Stimulated activated CD4-positive, alpha-beta T cell treated with anti-CD3 and anti-CD28 coated beads, TNF-alpha, amount 100 ng/mL, for 48 hours (primary cell): Measurements from ENCODE around the gene UBR2.
"Not testable (repeated sequence)": the region's sequence is repeated elsewhere in the genome, so short reads cannot be mapped to it uniquely, and the experiment has no call there.

Experiments
- DNase-seq, 3 donors: peaks; one replicate each; pipeline ENCODE4 v3.0.0-alpha.2; 2020; ENCODE audit warnings: low read depth in 3 of 3

The UBR2 gene

DNA sequence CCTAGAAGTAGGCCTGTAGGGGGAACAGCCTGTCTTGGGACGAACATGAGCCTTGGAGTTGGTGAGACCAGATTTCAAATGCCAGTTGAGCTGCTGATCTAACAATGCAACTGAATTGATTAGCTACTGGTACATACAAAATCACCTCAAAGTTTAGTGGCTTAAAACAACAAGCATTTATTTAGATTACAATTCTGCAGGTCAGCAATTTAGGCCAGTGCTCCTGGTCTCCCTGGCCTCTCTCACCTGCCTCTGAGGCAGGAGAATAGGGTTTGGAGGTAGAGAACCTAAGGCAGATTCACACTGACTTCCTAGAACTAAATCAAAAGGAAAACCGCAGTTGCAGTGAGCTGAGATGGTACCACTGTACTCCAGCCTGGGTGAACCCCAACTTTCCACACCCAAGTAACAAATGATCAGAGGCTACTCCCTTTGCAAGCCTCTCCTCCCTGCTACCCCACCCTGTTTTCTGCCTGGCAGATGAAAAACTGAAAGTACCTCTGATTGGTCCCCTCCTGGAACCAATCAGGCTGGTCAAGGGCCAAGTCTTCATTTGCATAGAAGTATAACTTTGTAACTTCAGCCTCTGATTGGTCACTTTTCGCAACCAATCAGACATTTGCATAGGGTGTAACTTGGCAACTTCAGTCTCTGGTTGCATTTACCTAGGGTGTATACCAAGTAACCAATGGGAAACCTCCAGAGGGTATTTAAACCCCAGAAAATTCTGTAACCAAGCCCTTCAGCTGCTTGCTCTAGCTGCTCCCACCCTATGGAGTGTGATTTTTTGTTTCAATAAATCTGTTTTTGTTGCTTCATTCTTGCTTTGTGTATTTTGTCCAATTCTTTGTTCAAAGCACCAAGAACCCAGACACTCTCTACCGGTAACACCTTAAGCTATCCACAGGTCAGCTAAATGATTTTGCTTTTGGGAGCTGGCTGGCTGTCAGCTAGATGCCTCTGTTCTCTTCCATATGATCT is 8.1 kb upstream of the UBR2 start:
- DNase-seq: no peak

DNA sequence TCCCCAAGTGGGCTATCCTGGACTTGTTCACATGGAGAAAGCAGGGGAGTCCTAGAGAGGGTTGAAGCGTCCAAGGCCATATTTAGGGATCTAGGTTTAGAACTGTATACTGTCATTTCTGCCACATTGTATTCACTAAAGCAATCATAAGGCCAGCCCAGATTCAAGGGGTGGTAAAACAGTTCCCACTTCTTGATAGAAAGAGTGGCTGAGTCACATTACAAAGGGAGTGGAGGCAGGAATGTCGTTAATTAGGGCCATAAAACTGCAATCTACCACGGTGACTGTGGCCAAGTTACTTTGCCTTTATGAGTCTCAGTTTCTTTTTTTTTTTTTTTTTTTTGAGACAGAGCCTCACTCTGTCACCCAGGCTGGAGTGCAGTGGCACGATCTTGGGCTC is 7.4 kb upstream of the UBR2 start:
- no peak for DNase-seq

DNA sequence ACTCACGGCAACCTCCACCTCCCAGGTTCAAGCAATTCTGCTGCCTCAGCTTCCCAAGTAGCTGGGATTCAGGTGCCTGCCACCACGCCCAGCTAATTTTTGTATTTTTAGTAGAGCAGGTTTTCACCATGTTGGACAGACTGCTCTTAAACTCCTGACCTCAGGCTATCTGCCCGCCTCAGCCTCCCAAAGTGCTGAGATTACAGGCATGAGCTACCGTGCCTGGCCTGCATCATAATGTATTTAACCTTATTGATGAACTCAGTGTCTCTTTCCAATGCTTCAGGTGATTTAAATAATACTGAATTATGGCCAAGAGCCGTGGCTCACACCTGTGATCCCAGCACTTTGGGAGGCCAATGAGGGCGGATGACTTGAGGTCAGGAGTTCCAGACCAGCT is 4.6 kb upstream of the UBR2 start:
- not testable (repeated sequence) for DNase-seq

GRCh38 chr6:42561986-42562385 is 1.8 kb upstream of the UBR2 start:
- DNase-seq: no peak

GRCh38 chr6:42562788-42563405 is 932 bp upstream of the UBR2 start:
- DNase-seq: no peak

- no peak for DNase-seq
Observed at GRCh38 chr6:42564506-42564825, 637 bp downstream of the UBR2 start.

DNA sequence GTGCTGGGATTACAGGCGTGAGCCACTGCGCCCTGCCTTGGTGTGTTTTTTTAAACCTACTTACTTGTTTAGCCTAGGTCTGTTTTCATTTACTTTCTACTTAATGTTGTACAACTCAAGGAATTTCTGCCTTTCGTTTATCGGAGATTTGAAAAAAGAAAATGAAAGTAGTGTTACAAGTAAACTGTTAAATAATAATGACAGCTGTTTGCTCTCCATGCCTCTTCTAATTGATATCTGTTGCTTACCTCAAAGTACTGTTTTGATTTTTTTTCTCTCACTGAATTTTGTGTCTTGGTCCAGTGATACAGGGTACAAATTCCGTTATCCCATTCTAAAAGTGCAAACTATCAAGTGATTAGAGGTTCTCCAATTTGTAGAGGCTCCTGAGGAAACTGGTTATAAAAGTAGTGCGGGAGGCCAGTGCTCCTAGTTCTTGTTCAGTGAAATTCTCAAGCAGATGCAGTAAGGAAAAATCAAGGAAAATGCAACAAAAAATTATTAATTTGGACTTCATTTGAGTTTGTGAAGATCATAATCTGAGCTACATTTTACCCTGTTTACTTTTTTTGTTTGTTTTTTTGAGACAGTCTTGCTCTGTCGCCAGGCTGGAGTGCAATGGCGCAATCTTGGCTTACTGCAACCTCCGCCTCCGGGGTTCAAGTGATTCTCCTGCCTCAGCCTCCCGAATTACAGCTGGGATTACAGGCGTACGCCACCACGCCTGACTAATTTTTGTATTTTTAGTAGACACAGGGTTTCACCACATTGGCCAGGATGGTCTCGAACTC is 2.2 kb downstream of the UBR2 start:
- DNase-seq: no peak

DNA sequence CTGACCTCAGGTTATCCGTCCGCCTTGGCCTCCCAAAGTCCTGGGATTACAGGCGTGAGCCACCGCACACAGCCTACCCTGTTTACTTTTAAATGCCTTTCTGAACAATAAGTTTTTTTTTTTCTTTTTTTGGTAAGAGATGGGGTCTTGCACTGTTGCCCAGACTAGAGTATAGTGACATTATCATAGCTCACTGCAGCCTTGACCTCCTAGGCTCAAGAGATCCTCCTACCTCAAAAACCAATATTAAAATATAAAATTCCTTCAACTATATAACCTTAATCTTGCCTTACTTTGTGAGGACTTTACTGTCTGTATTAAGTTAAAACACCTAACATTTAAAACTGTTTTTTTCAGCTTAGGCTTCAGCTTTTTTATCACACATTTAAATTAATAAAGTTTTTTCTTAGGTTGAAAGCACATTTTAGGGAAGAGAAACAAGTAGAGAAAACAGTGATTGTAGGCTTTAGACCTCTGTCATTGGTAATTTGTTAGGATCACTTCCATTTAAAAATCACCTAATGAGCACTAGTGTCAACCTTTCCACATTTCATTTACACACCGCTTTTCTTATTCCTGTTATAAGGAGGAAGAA is 2.9 kb downstream of the UBR2 start:
- DNase-seq: no peak

- not testable (repeated sequence) for DNase-seq
Observed at GRCh38 chr6:42567237-42567636, 3.4 kb downstream of the UBR2 start.

DNA sequence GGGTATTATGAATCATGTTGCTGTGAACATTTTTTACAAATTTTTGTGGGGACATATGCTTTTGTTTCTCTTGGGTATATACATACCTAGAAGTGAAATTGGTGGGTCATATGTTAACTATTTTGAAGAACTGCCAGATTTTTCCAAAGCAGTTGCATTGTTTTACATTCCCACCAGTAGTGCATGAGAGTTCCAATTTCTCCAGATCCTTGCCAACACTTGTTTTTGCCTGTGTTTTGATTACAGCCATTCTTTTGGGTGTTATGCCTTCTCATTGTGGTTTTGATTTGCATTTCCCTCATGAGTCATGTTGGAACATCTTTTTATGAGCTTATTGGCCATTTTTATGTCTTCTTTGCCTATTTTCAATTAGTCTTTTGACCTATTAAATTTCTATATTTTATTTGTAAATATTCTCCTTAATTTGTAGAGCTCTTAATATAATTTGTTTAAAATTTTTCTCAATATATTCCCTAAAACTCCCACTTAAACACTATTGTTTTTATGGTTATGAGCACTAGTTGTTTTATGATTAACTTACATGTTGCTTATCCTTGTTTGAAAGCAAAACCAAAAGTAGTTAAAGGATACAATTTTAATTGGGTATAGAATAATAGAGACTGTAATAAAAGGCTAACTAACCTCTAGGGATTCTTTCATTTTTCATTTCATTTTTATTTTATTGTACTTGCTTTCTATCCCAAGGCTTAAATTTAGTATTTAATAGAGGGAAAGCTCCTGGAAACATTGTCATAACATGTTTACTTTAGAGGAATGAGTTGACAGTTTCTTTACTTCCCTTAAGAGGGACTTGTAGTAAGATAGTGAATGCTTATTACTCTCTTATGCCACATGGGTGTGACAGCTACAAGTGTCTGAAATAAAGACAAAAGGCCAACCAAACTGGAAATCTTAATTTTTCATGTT is 5.5 kb downstream of the UBR2 start:
- DNase-seq: no peak

DNA sequence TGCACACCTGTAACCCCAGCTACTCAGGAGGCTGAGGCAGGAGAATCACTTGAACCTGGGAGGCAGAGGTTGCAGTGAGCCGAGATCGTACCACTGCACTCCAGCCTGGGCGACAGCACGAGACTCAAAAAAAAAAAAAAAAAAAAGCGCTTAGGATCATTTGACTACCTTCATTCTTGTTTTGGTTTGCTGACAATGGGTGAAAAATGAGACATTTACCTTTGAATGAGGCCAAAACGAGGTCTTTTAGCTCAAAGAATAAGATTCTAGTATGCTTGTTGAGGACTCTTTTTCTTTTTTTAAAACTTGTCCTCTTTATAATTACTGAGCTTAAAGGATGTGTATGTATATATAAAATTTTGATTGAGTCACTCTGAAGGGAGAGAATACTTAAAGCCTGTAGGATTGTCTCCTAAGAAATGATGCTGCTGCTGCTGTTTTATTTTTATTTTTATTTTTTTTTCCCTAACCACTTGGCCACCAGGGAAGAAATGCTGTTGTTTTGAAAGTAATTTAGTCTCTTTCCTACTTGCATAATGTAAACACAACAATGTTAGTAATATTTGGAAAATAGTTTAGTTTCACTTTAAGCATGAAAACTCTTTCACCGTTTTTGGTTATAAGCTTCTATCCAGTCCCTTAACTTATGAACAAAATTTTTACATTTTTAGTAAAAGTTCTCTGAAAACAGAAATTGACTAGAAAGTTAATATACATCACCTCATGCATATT is 7.9 kb downstream of the UBR2 start:
- DNase-seq: no peak

DNA sequence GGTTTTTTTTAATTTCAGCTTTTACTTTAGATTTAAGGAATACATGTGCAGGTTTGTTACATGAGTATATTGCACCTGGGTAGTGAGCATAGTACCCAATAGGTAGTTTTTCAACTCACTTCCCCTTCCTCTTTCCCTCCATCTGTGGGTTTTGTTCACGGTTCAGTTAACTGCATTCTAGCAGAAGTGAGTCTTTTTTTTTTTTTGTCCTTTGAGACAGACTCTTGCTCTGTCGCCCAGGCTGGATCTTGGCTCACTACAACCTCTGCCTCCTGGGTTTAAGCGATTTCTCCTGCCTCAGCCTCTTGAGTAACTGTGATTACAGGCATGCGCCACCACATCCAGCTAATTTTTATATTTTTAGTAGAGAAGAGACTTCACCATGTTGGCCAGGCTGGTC is 8.7 kb downstream of the UBR2 start:
- no peak for DNase-seq

GRCh38 chr6:42576538-42576937 is 12.7 kb downstream of the UBR2 start:
- DNase-seq: not testable (repeated sequence)

DNA sequence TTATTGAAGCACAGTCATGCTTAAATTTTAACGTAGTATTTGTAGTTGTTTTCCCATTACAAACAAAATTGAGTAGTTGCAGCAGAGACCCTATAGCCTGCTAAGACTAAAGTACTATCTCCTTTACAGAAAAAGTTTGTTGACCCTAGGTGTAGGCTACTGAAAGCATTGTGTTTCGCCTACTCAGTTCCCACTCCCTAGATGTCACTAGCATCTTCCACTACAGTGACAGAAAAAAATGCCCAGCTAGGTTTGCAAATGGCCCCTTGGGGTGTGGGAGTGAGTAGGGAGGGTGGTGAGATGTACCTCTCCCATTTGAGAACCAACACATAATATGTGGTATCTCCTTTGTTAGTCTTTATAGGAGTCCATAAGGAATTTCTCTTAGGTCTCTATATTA is 34.5 kb downstream of the UBR2 start:
- DNase-seq: no peak

DNA sequence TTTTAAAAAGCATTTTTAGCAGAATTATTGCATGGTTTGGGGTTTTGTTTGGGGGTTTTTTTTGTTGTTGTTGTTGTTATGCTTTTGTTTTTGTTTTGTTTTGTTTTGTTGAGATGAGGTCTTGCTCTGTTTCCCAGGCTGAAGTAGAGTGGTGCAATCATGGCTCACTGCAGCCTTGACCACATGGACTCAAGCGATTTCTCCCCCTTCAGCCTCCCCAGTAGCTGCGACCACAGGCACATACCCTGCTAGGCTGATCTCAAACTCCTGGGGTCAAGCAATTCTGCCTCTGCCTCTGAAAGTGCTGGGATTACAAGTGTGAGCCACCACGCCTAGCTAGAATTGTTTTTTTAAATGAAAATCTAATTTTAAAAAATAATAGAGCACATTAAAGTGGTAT is 35.7 kb downstream of the UBR2 start:
- no peak for DNase-seq

DNA sequence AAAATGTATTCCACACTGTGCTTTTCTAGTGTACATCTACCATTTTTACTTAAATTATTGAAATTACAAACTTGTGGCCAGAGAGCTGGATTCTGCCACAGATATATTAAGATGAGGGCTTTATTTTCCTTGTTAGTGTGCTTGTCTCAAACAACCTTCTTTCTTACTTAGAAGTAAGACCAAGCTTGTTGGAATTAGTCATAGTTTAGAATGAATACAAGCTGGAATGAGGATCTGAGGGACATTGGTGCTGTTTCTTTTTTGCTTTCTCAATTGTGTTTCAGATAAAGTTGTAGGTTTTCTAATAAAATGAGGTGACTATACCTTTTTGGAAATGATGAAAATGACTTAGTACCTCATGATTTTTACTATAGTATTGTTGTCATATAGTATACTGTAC is 40.3 kb downstream of the UBR2 start:
- no peak for DNase-seq

- not testable (repeated sequence) for DNase-seq
Observed at GRCh38 chr6:42604699-42605098, 40.9 kb downstream of the UBR2 start.

- DNase-seq: no peak
Observed at GRCh38 chr6:42610416-42610815, 46.6 kb downstream of the UBR2 start.

DNA sequence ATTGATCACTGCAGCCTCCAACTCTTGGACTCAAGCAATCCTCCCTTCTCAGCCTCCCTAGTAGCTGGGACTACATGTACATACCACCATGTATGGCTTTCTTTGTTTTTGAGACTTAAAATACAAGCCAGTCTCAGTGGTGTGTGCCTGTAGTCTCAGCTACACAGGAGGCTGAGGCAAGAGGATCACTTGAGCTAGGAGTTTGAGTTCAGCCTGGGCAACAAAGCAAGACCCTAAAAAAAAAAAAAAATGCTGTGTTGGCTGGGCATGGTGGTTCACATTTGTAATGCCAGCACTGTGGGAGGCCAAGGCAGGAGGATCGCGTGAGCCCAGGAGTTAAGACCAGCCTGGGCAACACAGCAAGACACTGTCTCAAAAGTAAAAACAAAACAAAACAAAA is 51.7 kb downstream of the UBR2 start:
- no peak for DNase-seq

GRCh38 chr6:42616716-42617115 is 52.9 kb downstream of the UBR2 start:
- no peak for DNase-seq
